Testis (tissue), 2 donors: ENCODE data around the gene TDO2.

Experiments
- POLR2A ChIP-seq: fragments of 450-650 bp; IDR thresholded peaks from one replicate; pipeline ENCODE4 v1.6.1; 2017; ENCODE audit warnings: antibody characterized with exemption, mild to moderate bottlenecking, moderate library complexity
- TF ChIP-seq, protein P1 (sequence below), 3 experiments: fragments of 450-650 bp in 2 of 3; fragments of 200-600 bp in 1 of 3; sonication (generic) in 1 of 3; IDR thresholded peaks; one replicate each; pipeline ENCODE4 v1.5.1; 2016 to 2019; ENCODE audit warnings: antibody characterized with exemption in 3 of 3, mild to moderate bottlenecking in 2 of 3, moderate library complexity in 1 of 3

DNA sequence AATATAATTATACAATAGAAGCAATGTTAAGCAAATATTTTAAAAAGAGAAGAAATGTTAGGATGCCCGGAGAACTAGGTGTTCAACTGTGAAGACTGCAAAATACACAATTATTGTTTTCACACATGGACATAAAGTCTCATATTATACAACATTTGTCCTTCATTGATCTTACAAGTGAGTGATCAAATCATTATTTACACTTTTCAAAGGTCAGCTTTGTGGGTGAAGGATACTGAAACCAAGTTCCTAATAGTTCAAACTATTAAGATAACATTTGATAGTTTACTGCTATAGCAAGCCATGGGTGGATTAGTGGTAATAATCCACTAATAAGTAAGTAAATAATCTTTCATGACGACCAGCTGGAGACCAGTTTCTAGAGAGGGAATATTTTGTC, 26.8 kb downstream of the TDO2 start:
- TF ChIP-seq, protein P1, sequence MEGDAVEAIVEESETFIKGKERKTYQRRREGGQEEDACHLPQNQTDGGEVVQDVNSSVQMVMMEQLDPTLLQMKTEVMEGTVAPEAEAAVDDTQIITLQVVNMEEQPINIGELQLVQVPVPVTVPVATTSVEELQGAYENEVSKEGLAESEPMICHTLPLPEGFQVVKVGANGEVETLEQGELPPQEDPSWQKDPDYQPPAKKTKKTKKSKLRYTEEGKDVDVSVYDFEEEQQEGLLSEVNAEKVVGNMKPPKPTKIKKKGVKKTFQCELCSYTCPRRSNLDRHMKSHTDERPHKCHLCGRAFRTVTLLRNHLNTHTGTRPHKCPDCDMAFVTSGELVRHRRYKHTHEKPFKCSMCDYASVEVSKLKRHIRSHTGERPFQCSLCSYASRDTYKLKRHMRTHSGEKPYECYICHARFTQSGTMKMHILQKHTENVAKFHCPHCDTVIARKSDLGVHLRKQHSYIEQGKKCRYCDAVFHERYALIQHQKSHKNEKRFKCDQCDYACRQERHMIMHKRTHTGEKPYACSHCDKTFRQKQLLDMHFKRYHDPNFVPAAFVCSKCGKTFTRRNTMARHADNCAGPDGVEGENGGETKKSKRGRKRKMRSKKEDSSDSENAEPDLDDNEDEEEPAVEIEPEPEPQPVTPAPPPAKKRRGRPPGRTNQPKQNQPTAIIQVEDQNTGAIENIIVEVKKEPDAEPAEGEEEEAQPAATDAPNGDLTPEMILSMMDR (IDR thresholded peaks at IDR 0.05): no peak
- TF ChIP-seq POLR2A: no peak
